ENCODE results near the gene RAB33A. TPM values are rescaled to one million over a fixed set of nuclear protein-coding genes. Genes with fewer than 3 reads are reported as not detected.

The RAB33A gene
- total and polyA plus RNA-seq, 4 donors: 0.13 to 0.61 (median 0.55) TPM

DNA sequence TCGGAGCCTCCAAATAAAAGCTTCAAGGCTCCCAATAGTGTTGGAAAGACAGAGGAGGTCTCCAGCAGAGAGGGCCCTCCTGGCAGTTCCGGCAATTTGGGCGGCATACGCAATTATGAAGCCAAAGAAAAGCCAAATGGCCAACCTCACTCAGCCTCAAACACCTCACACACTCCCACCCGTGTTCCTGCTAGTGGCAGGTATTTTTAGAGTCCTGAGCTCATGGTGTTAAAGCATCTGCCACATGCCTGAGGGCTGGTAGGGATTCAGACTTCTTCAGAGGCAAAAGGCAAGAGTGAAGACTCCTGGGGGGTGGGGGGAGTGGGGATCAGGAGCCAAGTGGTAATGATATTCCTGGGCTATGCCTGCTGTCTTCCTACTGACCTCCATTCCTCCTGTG, 7.4 kb downstream of the RAB33A start (continued):
- no peak for TF ChIP-seq RXRA (IDR thresholded peaks at IDR 0.05)
- TF ChIP-seq FOXA1 (IDR thresholded peaks at IDR 0.05): no peak
- no peak for TF ChIP-seq HNF4G (IDR thresholded peaks at IDR 0.05)
- TF ChIP-seq, protein P1, sequence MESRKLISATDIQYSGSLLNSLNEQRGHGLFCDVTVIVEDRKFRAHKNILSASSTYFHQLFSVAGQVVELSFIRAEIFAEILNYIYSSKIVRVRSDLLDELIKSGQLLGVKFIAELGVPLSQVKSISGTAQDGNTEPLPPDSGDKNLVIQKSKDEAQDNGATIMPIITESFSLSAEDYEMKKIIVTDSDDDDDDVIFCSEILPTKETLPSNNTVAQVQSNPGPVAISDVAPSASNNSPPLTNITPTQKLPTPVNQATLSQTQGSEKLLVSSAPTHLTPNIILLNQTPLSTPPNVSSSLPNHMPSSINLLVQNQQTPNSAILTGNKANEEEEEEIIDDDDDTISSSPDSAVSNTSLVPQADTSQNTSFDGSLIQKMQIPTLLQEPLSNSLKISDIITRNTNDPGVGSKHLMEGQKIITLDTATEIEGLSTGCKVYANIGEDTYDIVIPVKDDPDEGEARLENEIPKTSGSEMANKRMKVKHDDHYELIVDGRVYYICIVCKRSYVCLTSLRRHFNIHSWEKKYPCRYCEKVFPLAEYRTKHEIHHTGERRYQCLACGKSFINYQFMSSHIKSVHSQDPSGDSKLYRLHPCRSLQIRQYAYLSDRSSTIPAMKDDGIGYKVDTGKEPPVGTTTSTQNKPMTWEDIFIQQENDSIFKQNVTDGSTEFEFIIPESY (IDR thresholded peaks at IDR 0.05): no peak
- TF ChIP-seq YY1 (IDR thresholded peaks at IDR 0.05): no peak
- no peak for TF ChIP-seq HNF4A (conservative IDR thresholded peaks at IDR 0.05)

DNA sequence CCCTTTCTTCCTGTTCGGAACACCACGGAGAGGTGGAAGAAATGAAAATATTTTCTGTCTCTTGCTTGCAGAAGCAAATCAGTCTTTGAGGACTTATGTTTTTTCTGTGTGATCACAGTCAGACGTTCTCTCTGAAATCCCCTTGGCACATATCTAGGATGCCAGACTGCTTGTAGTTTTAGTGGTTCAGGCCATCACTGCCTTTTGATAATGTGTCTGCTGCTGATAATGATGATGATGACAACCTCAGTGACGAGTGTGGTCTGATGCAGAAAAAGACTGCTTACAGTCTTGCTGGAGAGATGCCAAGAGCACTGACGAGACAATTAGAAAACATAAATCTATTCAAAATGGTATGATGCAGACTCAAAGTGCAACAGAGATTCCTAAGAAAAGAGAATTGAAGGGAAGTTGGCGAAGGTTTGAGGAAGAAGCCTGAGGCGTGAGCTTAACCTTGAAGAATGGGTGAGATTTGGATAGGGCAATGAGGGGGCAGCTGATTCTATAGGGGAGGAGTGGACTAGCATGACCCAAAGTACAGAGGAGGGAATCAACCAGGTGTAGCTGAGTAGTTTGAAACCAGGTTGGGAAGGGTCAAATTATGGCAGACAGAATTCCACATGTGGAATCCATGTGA, 7.9 kb downstream of the RAB33A start:
- TF ChIP-seq HNF4A (conservative IDR thresholded peaks at IDR 0.05) (no peak), EGR1 (IDR thresholded peaks at IDR 0.05; ENCODE audit: low read depth in 2 of 2) (no peak), HNF4G (IDR thresholded peaks at IDR 0.05) (no peak), YY1 (IDR thresholded peaks at IDR 0.05) (no peak), RXRA (IDR thresholded peaks at IDR 0.05) (no peak), SP1 (IDR thresholded peaks at IDR 0.05) (no peak), NR2F2 (IDR thresholded peaks at IDR 0.05) (no peak), TAF1 (conservative IDR thresholded peaks at IDR 0.05) (no peak), FOXA1 (IDR thresholded peaks at IDR 0.05) (no peak), GABPA (IDR thresholded peaks at IDR 0.05 in 1 of 2, conservative IDR thresholded peaks at IDR 0.05 in 1 of 2) (no peak)
- TF ChIP-seq, protein P2, sequence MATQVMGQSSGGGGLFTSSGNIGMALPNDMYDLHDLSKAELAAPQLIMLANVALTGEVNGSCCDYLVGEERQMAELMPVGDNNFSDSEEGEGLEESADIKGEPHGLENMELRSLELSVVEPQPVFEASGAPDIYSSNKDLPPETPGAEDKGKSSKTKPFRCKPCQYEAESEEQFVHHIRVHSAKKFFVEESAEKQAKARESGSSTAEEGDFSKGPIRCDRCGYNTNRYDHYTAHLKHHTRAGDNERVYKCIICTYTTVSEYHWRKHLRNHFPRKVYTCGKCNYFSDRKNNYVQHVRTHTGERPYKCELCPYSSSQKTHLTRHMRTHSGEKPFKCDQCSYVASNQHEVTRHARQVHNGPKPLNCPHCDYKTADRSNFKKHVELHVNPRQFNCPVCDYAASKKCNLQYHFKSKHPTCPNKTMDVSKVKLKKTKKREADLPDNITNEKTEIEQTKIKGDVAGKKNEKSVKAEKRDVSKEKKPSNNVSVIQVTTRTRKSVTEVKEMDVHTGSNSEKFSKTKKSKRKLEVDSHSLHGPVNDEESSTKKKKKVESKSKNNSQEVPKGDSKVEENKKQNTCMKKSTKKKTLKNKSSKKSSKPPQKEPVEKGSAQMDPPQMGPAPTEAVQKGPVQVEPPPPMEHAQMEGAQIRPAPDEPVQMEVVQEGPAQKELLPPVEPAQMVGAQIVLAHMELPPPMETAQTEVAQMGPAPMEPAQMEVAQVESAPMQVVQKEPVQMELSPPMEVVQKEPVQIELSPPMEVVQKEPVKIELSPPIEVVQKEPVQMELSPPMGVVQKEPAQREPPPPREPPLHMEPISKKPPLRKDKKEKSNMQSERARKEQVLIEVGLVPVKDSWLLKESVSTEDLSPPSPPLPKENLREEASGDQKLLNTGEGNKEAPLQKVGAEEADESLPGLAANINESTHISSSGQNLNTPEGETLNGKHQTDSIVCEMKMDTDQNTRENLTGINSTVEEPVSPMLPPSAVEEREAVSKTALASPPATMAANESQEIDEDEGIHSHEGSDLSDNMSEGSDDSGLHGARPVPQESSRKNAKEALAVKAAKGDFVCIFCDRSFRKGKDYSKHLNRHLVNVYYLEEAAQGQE (IDR thresholded peaks at IDR 0.05): no peak
- TF ChIP-seq, protein P3, sequence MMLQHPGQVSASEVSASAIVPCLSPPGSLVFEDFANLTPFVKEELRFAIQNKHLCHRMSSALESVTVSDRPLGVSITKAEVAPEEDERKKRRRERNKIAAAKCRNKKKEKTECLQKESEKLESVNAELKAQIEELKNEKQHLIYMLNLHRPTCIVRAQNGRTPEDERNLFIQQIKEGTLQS (IDR thresholded peaks at IDR 0.05): no peak
- TF ChIP-seq, protein P4, sequence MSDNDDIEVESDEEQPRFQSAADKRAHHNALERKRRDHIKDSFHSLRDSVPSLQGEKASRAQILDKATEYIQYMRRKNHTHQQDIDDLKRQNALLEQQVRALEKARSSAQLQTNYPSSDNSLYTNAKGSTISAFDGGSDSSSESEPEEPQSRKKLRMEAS (IDR thresholded peaks at IDR 0.05): no peak
- TF ChIP-seq, protein P5, sequence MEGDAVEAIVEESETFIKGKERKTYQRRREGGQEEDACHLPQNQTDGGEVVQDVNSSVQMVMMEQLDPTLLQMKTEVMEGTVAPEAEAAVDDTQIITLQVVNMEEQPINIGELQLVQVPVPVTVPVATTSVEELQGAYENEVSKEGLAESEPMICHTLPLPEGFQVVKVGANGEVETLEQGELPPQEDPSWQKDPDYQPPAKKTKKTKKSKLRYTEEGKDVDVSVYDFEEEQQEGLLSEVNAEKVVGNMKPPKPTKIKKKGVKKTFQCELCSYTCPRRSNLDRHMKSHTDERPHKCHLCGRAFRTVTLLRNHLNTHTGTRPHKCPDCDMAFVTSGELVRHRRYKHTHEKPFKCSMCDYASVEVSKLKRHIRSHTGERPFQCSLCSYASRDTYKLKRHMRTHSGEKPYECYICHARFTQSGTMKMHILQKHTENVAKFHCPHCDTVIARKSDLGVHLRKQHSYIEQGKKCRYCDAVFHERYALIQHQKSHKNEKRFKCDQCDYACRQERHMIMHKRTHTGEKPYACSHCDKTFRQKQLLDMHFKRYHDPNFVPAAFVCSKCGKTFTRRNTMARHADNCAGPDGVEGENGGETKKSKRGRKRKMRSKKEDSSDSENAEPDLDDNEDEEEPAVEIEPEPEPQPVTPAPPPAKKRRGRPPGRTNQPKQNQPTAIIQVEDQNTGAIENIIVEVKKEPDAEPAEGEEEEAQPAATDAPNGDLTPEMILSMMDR (IDR thresholded peaks at IDR 0.05; ENCODE audit: low read depth, low read length, missing input control): no peak
- TF ChIP-seq, protein P1 (IDR thresholded peaks at IDR 0.05): no peak
- no peak for DNase-seq (ENCODE audit: low spot score)
- no peaks in the 10 kb centered on the region for H3K27me3 ChIP-seq (ENCODE audit: control insufficient read depth in 4 of 4, insufficient read depth in 4 of 4, low read length in 3 of 4)
- H3K27ac ChIP-seq (ENCODE audit: low read depth in 1 of 2, low read length in 2 of 2): no peak overlapping the region
- no peaks in the 10 kb centered on the region for H3K36me3 ChIP-seq (ENCODE audit: control insufficient read depth in 4 of 4, insufficient read depth in 3 of 4, low read depth in 1 of 4, low read length in 3 of 4)
- H3K4me1 ChIP-seq (ENCODE audit: control insufficient read depth in 4 of 4, insufficient read depth in 4 of 4, low read length in 3 of 4): no peaks in the 10 kb centered on the region
- no peak overlapping the region for H3K4me3 ChIP-seq (ENCODE audit: low read depth in 1 of 3, low read length in 3 of 3)
- H3K9me3 ChIP-seq (ENCODE audit: control insufficient read depth in 4 of 4, low read length in 3 of 4): no peaks in the 10 kb centered on the region
- no peak overlapping the region for H3K9ac ChIP-seq (ENCODE audit: low read depth in 1 of 2, low read length in 2 of 2)
- 66% methylated on average over 7 of the region's 7 CpGs for WGBS
